ENCODE results near the gene TACR1. TPM values are rescaled to one million over a fixed set of nuclear protein-coding genes. Genes with fewer than 3 reads are reported as not detected.

TACR1 gene
- total RNA-seq, 4 donors from 2014 or later: 0.04 to 3.6 (median 1.2) TPM

DNA sequence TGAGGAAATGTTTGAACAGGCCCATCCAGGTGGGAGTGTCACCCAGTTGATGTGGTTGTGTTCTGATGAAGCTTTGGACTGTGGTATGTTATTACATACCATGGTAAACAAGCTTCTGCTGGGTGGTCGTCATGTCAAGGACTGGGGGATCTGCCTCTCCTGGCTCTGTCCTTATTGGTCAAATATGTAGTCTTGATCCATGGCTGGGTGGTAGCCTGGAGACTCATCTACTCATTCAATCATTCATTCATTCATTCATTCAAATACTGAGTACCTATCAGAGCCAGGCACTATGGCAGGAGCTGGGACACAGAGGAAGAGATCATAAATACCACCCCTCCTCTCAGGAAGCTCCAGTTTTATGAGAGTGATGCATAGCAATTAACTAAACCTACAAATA lies 60.8 kb downstream of the TACR1 start:
- Histone ChIP-seq H3K27me3 (no peaks in the 10 kb centered on the region), H3K9me3 (no peaks in the 10 kb centered on the region), H3K4me3 (no peak overlapping the region), H3K36me3 (no peaks in the 10 kb centered on the region), H3K4me1 (peaks cover 0 to 7% (median 0%) of the 10 kb centered on the region in 3 donors), H3K27ac (no peak overlapping the region)
- 89% methylated on average over 1 of the region's 1 CpG; no CpG with 5 or more reads in 1 of the 2 donors for WGBS, 2 donors
- intact Hi-C loops (cut with DNase I): no loop called here
- DNase-seq: no peak
- no peak for TF ChIP-seq POLR2A (IDR thresholded peaks at IDR 0.05)
- no peak for TF ChIP-seq CTCF (IDR thresholded peaks at IDR 0.05)

GRCh38 chr2:75135776-75136400 lies 63.4 kb downstream of the TACR1 start:
- H3K27ac ChIP-seq: peak overlapping the region in 1 of 4 donors; percentile 22
- no peaks in the 10 kb centered on the region for H3K36me3 ChIP-seq
- peaks cover 0 to 7% (median 0%) of the 10 kb centered on the region in 3 donors for H3K4me1 ChIP-seq
- WGBS, 2 donors: 46 to 48% methylated on average over 6 to 7 of the region's 8 CpGs
- H3K27me3 ChIP-seq: no peaks in the 10 kb centered on the region
- no peak for DNase-seq
- H3K4me3 ChIP-seq: no peak overlapping the region
- no peaks in the 10 kb centered on the region for H3K9me3 ChIP-seq
- intact Hi-C loops (cut with DNase I): no loop called here
- TF ChIP-seq POLR2A (IDR thresholded peaks at IDR 0.05): no peak
- TF ChIP-seq CTCF (IDR thresholded peaks at IDR 0.05): no peak

- Histone ChIP-seq H3K36me3 (no peaks in the 10 kb centered on the region), H3K4me1 (peaks cover 0 to 7% (median 0%) of the 10 kb centered on the region in 3 donors), H3K27me3 (no peaks in the 10 kb centered on the region), H3K9me3 (no peaks in the 10 kb centered on the region), H3K4me3 (no peak overlapping the region), H3K27ac (no peak overlapping the region)
- 33 to 50% methylated on average over 1 of the region's 1 CpG for WGBS, 2 donors
- intact Hi-C loops (cut with DNase I): no loop called here
- TF ChIP-seq CTCF (IDR thresholded peaks at IDR 0.05) (no peak), POLR2A (IDR thresholded peaks at IDR 0.05) (no peak)
- no peak for DNase-seq
These were observed 64.5 kb downstream of the TACR1 start for GRCh38 chr2:75134860-75135259.

DNA sequence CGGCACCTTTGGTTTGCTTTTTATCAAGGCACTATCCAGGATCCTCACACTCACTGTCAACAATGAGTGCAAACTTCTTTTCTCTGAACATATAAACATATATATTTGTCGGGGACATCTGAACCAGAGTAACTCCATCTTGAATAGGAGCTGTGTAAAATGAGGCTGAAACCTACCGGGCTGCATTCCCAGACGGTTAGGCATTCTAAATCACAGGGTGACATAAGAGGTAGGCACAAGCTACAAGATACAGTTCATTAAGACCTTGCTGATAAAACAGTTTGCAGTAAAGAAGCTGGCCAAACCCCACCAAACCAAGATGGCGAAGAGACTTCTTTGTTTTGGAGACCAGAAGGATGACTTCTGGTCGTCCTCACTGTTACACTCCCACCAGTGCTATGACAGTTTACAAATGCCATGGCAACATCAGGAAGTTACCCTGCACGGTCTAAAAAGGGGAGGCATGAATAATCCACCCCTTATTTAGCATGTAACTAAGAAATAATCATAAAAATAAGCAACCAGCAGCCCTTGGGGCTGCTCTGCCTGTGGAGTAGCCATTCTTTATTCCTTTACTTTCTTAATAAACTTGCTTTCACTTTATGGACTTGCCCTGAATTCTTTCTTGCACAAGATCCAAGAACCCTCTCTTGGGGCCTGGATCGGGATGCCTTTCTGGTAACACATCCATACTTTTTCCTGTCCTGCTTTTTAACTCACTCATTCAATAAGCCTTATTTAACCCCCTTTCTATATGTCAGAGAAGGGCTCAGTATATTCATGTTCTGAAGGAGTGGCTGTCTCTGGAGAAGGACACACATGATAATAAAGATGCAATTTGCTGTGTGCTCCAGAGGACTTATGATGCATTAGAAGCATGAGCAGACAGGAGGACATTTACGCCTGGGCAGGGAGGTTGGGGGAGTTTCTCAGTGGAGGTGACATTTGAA lies 65.4 kb downstream of the TACR1 start:
- no peaks in the 10 kb centered on the region for H3K9me3 ChIP-seq
- TF ChIP-seq POLR2A (IDR thresholded peaks at IDR 0.05) (no peak), CTCF (IDR thresholded peaks at IDR 0.05) (no peak)
- no peak overlapping the region for H3K27ac ChIP-seq
- H3K27me3 ChIP-seq: no peaks in the 10 kb centered on the region
- H3K36me3 ChIP-seq: no peaks in the 10 kb centered on the region
- 60 to 65% methylated on average over 6 to 9 of the region's 9 CpGs for WGBS, 2 donors
- H3K4me3 ChIP-seq: no peak overlapping the region
- intact Hi-C loops (cut with DNase I): no loop called here
- DNase-seq: no peak
- peaks cover 0 to 7% (median 0%) of the 10 kb centered on the region in 3 donors for H3K4me1 ChIP-seq

DNA sequence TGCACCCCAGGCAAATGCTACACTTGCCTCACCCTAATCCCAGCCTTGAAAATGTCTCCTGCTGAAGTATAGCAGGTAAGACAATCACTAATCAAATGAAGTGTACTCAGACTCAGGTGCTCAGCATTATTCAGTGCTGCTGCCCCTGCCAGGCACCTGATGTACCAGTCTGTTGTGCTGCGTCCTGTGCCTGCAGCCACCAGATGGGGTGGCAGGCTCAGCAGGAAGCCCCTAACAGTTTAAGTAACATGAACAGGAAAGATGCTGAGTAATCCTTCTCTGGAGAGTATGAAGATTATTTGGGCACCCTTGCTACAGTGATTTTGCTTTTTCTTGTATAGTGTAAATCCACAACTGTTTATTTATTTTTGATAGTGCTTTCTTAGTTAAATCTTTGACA lies 69.1 kb downstream of the TACR1 start:
- Histone ChIP-seq H3K9me3 (no peaks in the 10 kb centered on the region), H3K27me3 (no peaks in the 10 kb centered on the region), H3K27ac (no peak overlapping the region), H3K36me3 (no peaks in the 10 kb centered on the region), H3K4me3 (no peak overlapping the region), H3K4me1 (peaks cover 0 to 7% (median 0%) of the 10 kb centered on the region in 3 donors)
- 50 to 88% methylated on average over 1 of the region's 1 CpG for WGBS, 2 donors
- intact Hi-C loops (cut with DNase I): no loop called here
- no peak for TF ChIP-seq CTCF (IDR thresholded peaks at IDR 0.05)
- no peak for TF ChIP-seq POLR2A (IDR thresholded peaks at IDR 0.05)
- no peak for DNase-seq

Measured in esophagus squamous epithelium (tissue), 5 donors.